ENCODE measurements around the gene PARD3B.

DNA sequence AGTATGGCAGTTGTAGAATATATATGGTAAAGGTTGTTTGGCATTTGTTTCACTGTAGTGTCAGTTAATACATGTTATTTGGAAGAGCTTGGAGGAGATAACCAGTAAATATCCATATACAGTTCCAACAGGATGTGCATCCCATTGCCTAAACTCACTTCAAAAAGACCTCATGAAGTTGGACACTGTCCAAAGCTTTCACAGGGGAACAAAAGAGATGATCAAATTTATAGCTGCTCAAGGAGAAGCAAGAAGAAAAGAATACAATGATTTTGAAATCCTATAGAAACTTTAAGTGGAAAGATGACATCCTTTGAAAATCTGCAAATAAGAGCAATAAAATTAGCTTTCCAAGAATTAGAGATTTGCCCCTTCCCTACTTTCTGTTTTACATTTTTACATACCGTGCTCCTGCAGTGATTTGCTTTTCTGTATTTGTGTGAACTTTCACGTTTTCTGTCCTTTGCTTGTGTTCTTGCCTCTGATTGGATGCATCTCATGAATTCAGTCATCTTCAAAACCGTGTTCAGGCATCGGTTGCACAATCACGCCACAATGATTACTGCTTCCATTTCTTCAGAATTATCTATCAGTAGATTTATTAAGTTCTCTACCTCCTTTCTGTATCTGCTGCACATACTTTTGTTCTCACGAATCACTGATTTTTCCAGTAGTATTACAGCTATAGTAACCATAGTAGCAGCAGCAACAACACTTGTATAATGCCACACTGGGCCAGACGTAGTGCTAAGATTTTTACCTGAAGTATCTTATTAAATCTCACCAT, 83.8 kb downstream of the PARD3B start:
- TF ChIP-seq, protein P1, sequence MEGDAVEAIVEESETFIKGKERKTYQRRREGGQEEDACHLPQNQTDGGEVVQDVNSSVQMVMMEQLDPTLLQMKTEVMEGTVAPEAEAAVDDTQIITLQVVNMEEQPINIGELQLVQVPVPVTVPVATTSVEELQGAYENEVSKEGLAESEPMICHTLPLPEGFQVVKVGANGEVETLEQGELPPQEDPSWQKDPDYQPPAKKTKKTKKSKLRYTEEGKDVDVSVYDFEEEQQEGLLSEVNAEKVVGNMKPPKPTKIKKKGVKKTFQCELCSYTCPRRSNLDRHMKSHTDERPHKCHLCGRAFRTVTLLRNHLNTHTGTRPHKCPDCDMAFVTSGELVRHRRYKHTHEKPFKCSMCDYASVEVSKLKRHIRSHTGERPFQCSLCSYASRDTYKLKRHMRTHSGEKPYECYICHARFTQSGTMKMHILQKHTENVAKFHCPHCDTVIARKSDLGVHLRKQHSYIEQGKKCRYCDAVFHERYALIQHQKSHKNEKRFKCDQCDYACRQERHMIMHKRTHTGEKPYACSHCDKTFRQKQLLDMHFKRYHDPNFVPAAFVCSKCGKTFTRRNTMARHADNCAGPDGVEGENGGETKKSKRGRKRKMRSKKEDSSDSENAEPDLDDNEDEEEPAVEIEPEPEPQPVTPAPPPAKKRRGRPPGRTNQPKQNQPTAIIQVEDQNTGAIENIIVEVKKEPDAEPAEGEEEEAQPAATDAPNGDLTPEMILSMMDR (IDR thresholded peaks at IDR 0.05) = no peak
- no peak for TF ChIP-seq POLR2A (IDR thresholded peaks at IDR 0.05)
